Measurements from ENCODE around the gene SLC16A9. TPM values are rescaled to one million over a fixed set of nuclear protein-coding genes. Genes with fewer than 3 reads are reported as not detected.

SLC16A9 gene
- total RNA-seq (1 to 10 TPM; 1.5 to 2.0 TPM), polyA plus RNA-seq (ENCODE audit: insufficient read length in 6 of 6) (10 to 100 TPM; 34.9 to 45.9 (median 42.9) TPM)
- long read RNA-seq, donor 1, full-length matches to known transcripts = 10 of 25 reads
- long read RNA-seq, donor 1, partial matches to known transcripts = 15 of 25 reads
- long read RNA-seq, donor 1, other reads (novel, unspliced or antisense) = 0 of 25 reads
- long read RNA-seq, donor 2, full-length matches to known transcripts = 15 of 15 reads
- long read RNA-seq, donor 2, partial matches to known transcripts = 0 of 15 reads
- long read RNA-seq, donor 2, other reads (novel, unspliced or antisense) = 0 of 15 reads
- long read RNA-seq, donor 3, full-length matches to known transcripts = 9 of 9 reads
- long read RNA-seq, donor 3, partial matches to known transcripts = 0 of 9 reads
- long read RNA-seq, donor 3, other reads (novel, unspliced or antisense) = 0 of 9 reads
- long read RNA-seq, donor 4 = 0 reads
- long read RNA-seq, donor 5, full-length matches to known transcripts = 5 of 5 reads
- long read RNA-seq, donor 5, partial matches to known transcripts = 0 of 5 reads
- long read RNA-seq, donor 5, other reads (novel, unspliced or antisense) = 0 of 5 reads
- long read RNA-seq, donor 6, full-length matches to known transcripts = 3 of 3 reads
- long read RNA-seq, donor 6, partial matches to known transcripts = 0 of 3 reads
- long read RNA-seq, donor 6, other reads (novel, unspliced or antisense) = 0 of 3 reads
- long read RNA-seq, donor 7, full-length matches to known transcripts = 6 of 6 reads
- long read RNA-seq, donor 7, partial matches to known transcripts = 0 of 6 reads
- long read RNA-seq, donor 7, other reads (novel, unspliced or antisense) = 0 of 6 reads
- long read RNA-seq, donor 8, full-length matches to known transcripts = 9 of 9 reads
- long read RNA-seq, donor 8, partial matches to known transcripts = 0 of 9 reads
- long read RNA-seq, donor 8, other reads (novel, unspliced or antisense) = 0 of 9 reads
- long read RNA-seq, donor 9 = 0 reads
- long read RNA-seq, donor 10, partial matches to known transcripts = 1 of 1 reads
- long read RNA-seq, donor 10, other reads (novel, unspliced or antisense) = 0 of 1 reads
- long read RNA-seq, donor 11, full-length matches to known transcripts = 4 of 4 reads
- long read RNA-seq, donor 11, partial matches to known transcripts = 0 of 4 reads
- long read RNA-seq, donor 11, other reads (novel, unspliced or antisense) = 0 of 4 reads
- long read RNA-seq, donor 12, full-length matches to known transcripts = 6 of 23 reads
- long read RNA-seq, donor 12, partial matches to known transcripts = 17 of 23 reads
- long read RNA-seq, donor 12, other reads (novel, unspliced or antisense) = 0 of 23 reads

DNA sequence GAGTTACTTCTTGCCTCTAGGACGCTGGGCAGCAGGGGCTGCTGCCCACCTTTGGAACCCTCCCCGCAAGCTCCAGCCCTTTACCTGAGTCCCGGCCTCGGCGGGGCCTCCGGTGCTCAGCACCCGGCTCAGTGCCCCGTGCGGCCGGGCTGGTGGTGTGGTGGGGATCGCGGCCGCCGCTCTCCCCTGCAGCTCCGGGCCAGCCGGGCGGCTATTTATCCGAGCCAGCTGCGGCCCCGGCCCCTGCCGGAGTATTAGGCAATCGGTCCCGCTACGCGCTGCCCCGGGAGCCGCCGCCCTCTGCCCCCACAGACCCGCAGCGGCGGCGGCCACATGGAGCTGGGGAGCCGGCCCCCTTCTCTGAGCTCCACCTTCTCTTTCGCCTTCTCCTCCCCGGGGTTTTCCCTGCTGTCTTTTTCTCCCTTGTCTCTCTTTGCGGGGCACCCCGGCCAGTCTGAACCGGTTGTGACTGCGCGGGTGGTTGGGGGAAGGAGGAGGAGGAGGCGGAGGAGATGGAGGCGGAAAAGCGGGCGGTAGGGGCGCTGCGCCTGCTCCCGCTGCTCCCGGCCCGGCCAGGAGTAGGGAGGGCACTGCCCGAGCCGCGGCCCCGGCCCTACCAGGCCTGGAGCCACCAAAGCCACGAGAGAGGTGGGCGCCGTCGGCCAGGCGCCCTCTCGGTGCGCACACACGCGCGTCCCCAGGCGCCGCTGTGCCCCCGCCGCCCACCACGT, at the start of gene SLC16A9:
Gene SLC16A9 (minus strand): TSS at position 456 of the 731 bp plus-strand sequence. CDS start 25,559 bp downstream, outside the sequence.
- Histone ChIP-seq H3K9me3 (no peaks in the 10 kb centered on the region), H3K27ac (no peak within 1 kb of the TSS), H3K4me3 (peak within 1 kb of the TSS; percentile 46 to 47), H3K36me3 (no peaks in the 10 kb centered on the region), H3K4me1 (peaks cover 4 to 15% of the 10 kb centered on the region in 2 donors), H3K27me3 (peaks cover 4 to 56% of the 10 kb centered on the region in 2 donors)
- peak in 1 of 2 donors; percentile 23 for TF ChIP-seq CTCF (IDR thresholded peaks at IDR 0.05)
- ATAC-seq (peak; percentile 92), DNase-seq (peak; percentile 65 to 89 (median 85))
- intact Hi-C loops (cut with DNase I) = no loop called here

GRCh38 chr10:59757966-59758365, 48.3 kb upstream of the SLC16A9 start:
- intact Hi-C loops (cut with DNase I) = no loop called here
- TF ChIP-seq CTCF (IDR thresholded peaks at IDR 0.05) = no peak
- ATAC-seq = no peak
- Histone ChIP-seq H3K4me3 (no peak overlapping the region), H3K27me3 (no peaks in the 10 kb centered on the region), H3K4me1 (no peaks in the 10 kb centered on the region), H3K27ac (no peak overlapping the region), H3K36me3 (no peaks in the 10 kb centered on the region), H3K9me3 (no peaks in the 10 kb centered on the region)
- DNase-seq = no peak

DNA sequence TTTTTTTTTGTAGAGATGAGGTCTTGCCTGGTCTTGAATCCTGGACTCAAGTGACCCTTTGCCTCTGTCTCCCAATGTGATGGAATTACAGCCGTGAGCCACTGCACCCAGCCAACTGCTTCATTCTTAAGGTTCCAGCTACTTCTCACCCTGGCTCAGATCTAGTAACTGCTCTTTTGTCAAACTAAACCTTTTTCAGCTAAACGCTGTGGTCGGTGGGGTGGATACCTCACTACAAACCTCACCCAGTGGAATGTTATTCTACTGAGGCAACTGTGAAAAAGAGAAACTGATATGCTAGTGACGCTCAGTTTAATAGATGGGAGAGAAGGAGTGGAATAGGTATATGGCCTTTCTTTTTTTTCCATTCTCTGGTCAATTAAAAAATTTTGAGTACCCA, 45.3 kb upstream of the SLC16A9 start:
- Histone ChIP-seq H3K36me3 (no peaks in the 10 kb centered on the region), H3K27me3 (no peaks in the 10 kb centered on the region), H3K4me3 (no peak overlapping the region), H3K9me3 (no peaks in the 10 kb centered on the region), H3K27ac (no peak overlapping the region), H3K4me1 (no peaks in the 10 kb centered on the region)
- no peak for TF ChIP-seq CTCF (IDR thresholded peaks at IDR 0.05)
- intact Hi-C loops (cut with DNase I) = no loop called here
- DNase-seq (no peak), ATAC-seq (no peak)

- H3K4me3 ChIP-seq = no peak within 1 kb of the TSS
- no peaks in the 10 kb centered on the region for H3K4me1 ChIP-seq
- intact Hi-C loops (cut with DNase I) = no loop called here
- no peak within 1 kb of the TSS for H3K27ac ChIP-seq
- no peaks in the 10 kb centered on the region for H3K27me3 ChIP-seq
- ATAC-seq = no peak
- DNase-seq = no peak
- H3K9me3 ChIP-seq = no peaks in the 10 kb centered on the region
- H3K36me3 ChIP-seq = no peaks in the 10 kb centered on the region
- no peak for TF ChIP-seq CTCF (IDR thresholded peaks at IDR 0.05)
Observed at GRCh38 chr10:59753267-59753666, 43.6 kb upstream of the SLC16A9 start, which contains the start of gene MRLN. Gene MRLN, minus strand, starts transcription at chr10:59753455.

All from left lung (tissue), 14 donors.